Measurements from ENCODE around the gene SYT2. TPM values are rescaled to one million over a fixed set of nuclear protein-coding genes. Genes with fewer than 3 reads are reported as not detected.
"Not testable (repeated sequence)": the region's sequence is repeated elsewhere in the genome, so short reads cannot be mapped to it uniquely, and the experiment has no call there.

SYT2 gene
- total RNA-seq, 6 donors from 2014 or later: 0.14 TPM; not detected in 5

GRCh38 chr1:202638019-202638700 lies 72.1 kb downstream of the SYT2 start:
- Histone ChIP-seq H3K36me3 (no peaks in the 10 kb centered on the region), H3K27me3 (peaks cover 0 to 12% (median 10%) of the 10 kb centered on the region in 4 donors), H3K4me1 (peaks cover 10 to 14% (median 11%) of the 10 kb centered on the region in 4 donors), H3K9me3 (no peaks in the 10 kb centered on the region), H3K27ac (no peak overlapping the region), H3K4me3 (no peak overlapping the region)
- ATAC-seq (ENCODE audit: low FRiP score in 2 of 2): no peak
- TF ChIP-seq CTCF (IDR thresholded peaks at IDR 0.05): no peak
- no peak for TF ChIP-seq POLR2AphosphoS5 (IDR thresholded peaks at IDR 0.05)
- no peak for TF ChIP-seq POLR2A (IDR thresholded peaks at IDR 0.05)
- no peak for TF ChIP-seq EP300 (IDR thresholded peaks at IDR 0.05)
- 63 to 69% methylated on average over 7 of the region's 7 CpGs for WGBS, 2 donors
- DNase-seq: no peak

- not testable (repeated sequence) for H3K4me3 ChIP-seq; H3K9me3 ChIP-seq; H3K27ac ChIP-seq; DNase-seq; H3K4me1 ChIP-seq; H3K27me3 ChIP-seq; H3K36me3 ChIP-seq; ATAC-seq (ENCODE audit: low FRiP score in 2 of 2)
- WGBS, 2 donors: 73 to 84% methylated on average over 13 to 15 of the region's 16 CpGs
Measured at GRCh38 chr1:202637321-202638018, 72.8 kb downstream of the SYT2 start.

- not testable (repeated sequence) for H3K4me3 ChIP-seq; H3K27me3 ChIP-seq; DNase-seq; H3K9me3 ChIP-seq; H3K4me1 ChIP-seq; H3K27ac ChIP-seq; H3K36me3 ChIP-seq; ATAC-seq (ENCODE audit: low FRiP score in 2 of 2)
- WGBS, 2 donors: 50 to 62% methylated on average over 2 to 3 of the region's 3 CpGs
Measured at GRCh38 chr1:202636171-202636570, 74.1 kb downstream of the SYT2 start.

- no peak for ATAC-seq (ENCODE audit: low FRiP score in 2 of 2)
- Histone ChIP-seq H3K9me3 (no peaks in the 10 kb centered on the region), H3K4me1 (peaks cover 0 to 7% (median 5%) of the 10 kb centered on the region in 4 donors), H3K27me3 (no peaks in the 10 kb centered on the region), H3K27ac (no peak overlapping the region), H3K4me3 (no peak overlapping the region), H3K36me3 (no peaks in the 10 kb centered on the region)
- no peak for TF ChIP-seq POLR2A (IDR thresholded peaks at IDR 0.05)
- no peak for TF ChIP-seq POLR2AphosphoS5 (IDR thresholded peaks at IDR 0.05)
- no peak for TF ChIP-seq EP300 (IDR thresholded peaks at IDR 0.05)
- no peak for TF ChIP-seq CTCF (IDR thresholded peaks at IDR 0.05)
- DNase-seq: no peak
- 85 to 86% methylated on average over 10 of the region's 10 CpGs for WGBS, 2 donors
Measured at GRCh38 chr1:202632241-202632640, 78.0 kb downstream of the SYT2 start.

GRCh38 chr1:202631076-202631923 lies 79.0 kb downstream of the SYT2 start:
- 62 to 65% methylated on average over 9 to 11 of the region's 11 CpGs for WGBS, 2 donors
- no peak overlapping the region for H3K4me3 ChIP-seq
- no peak overlapping the region for H3K27ac ChIP-seq
- peaks cover 0 to 7% (median 5%) of the 10 kb centered on the region in 4 donors for H3K4me1 ChIP-seq
- H3K27me3 ChIP-seq: no peaks in the 10 kb centered on the region
- no peak for TF ChIP-seq POLR2AphosphoS5 (IDR thresholded peaks at IDR 0.05)
- no peak for TF ChIP-seq EP300 (IDR thresholded peaks at IDR 0.05)
- DNase-seq (no peak), ATAC-seq (ENCODE audit: low FRiP score in 2 of 2) (no peak)
- H3K9me3 ChIP-seq: no peaks in the 10 kb centered on the region
- no peaks in the 10 kb centered on the region for H3K36me3 ChIP-seq

- WGBS, 2 donors: 74% methylated on average over 6 of the region's 6 CpGs; no CpG with 5 or more reads in 1 of the 2 donors
- Histone ChIP-seq H3K36me3 (no peaks in the 10 kb centered on the region), H3K4me3 (no peak overlapping the region), H3K27me3 (no peaks in the 10 kb centered on the region), H3K27ac (no peak overlapping the region), H3K4me1 (peaks cover 1 to 7% (median 5%) of the 10 kb centered on the region in 4 donors), H3K9me3 (no peaks in the 10 kb centered on the region)
- DNase-seq: no peak
- no peak for ATAC-seq (ENCODE audit: low FRiP score in 2 of 2)
- TF ChIP-seq POLR2AphosphoS5 (IDR thresholded peaks at IDR 0.05) (no peak), POLR2A (IDR thresholded peaks at IDR 0.05) (no peak), CTCF (IDR thresholded peaks at IDR 0.05) (no peak), EP300 (IDR thresholded peaks at IDR 0.05) (no peak)
Measured at GRCh38 chr1:202630541-202630940, 79.7 kb downstream of the SYT2 start.

- DNase-seq; H3K36me3 ChIP-seq; H3K27ac ChIP-seq; H3K4me3 ChIP-seq; H3K27me3 ChIP-seq; H3K9me3 ChIP-seq; ATAC-seq (ENCODE audit: low FRiP score in 2 of 2): not testable (repeated sequence)
- peaks cover 4 to 11% (median 7%) of the 10 kb centered on the region in 4 donors for H3K4me1 ChIP-seq
- 83 to 84% methylated on average over 6 of the region's 6 CpGs for WGBS, 2 donors
Measured at GRCh38 chr1:202630096-202630495, 80.2 kb downstream of the SYT2 start.

- H3K4me3 ChIP-seq, DNase-seq, H3K36me3 ChIP-seq, H3K9me3 ChIP-seq, H3K27ac ChIP-seq, H3K27me3 ChIP-seq: not testable (repeated sequence)
- peak; percentile 22 to 31 for ATAC-seq (ENCODE audit: low FRiP score in 2 of 2)
- H3K4me1 ChIP-seq: peaks cover 4 to 11% (median 7%) of the 10 kb centered on the region in 4 donors
- WGBS, 2 donors: 73 to 76% methylated on average over 2 of the region's 2 CpGs
Measured at GRCh38 chr1:202629257-202629811, 80.9 kb downstream of the SYT2 start.
